Neural cell (in vitro differentiated cells): Measurements from ENCODE around the gene IMPG2. TPM values are rescaled to one million over a fixed set of nuclear protein-coding genes. Genes with fewer than 3 reads are reported as not detected.
"Not testable (repeated sequence)": the region's sequence is repeated elsewhere in the genome, so short reads cannot be mapped to it uniquely, and the experiment has no call there.

ENCODE experiments used
- H2AFZ ChIP-seq: fragments of 200-600, 300-800 bp; sonication (generic), shearing (Covaris generic); 2 replicates; pipeline ENCODE4 v1.6.0; 2014; ENCODE audit warnings: low read depth, mild to moderate bottlenecking, antibody characterized with exemption, low read length, moderate library complexity
- H3F3A ChIP-seq: fragments of 200-600 bp; shearing (Covaris generic); 2 replicates; pipeline ENCODE4 v1.6.1; 2016; ENCODE audit warnings: mild to moderate bottlenecking, moderate library complexity, mixed read lengths, antibody characterized with exemption, low read length; ENCODE audit not compliant: insufficient read depth, poor library complexity, severe bottlenecking
- H3K27ac ChIP-seq: fragments of 200-600, 300-800 bp; sonication (generic), shearing (Covaris generic); 2 replicates; pipeline ENCODE4 v1.5.1; 2014; ENCODE audit warnings: mild to moderate bottlenecking, low read length, moderate library complexity
- H3K27me3 ChIP-seq: fragments of 300-800, 200-600 bp; sonication (generic), shearing (Covaris generic); 2 replicates; pipeline ENCODE4 v1.6.0; 2014; ENCODE audit warnings: mild to moderate bottlenecking, low read depth, low read length, moderate library complexity; ENCODE audit not compliant: insufficient read depth
- H3K36me3 ChIP-seq: fragments of 300-800, 200-600 bp; sonication (generic), shearing (Covaris generic); 2 replicates; pipeline ENCODE4 v1.5.1; 2014; ENCODE audit warnings: mild to moderate bottlenecking, antibody characterized with exemption, low read length, moderate library complexity; ENCODE audit not compliant: insufficient read depth
- H3K4me2 ChIP-seq: fragments of 300-800, 200-600 bp; sonication (generic), shearing (Covaris generic); 2 replicates; pipeline ENCODE4 v1.6.0; 2014; ENCODE audit warnings: mild to moderate bottlenecking, low read length
- H3K4me3 ChIP-seq: fragments of 300-800, 200-600 bp; sonication (generic), shearing (Covaris generic); 2 replicates; pipeline ENCODE4 v1.5.1; 2014; ENCODE audit warnings: mild to moderate bottlenecking, low read length, moderate library complexity
- H3K79me2 ChIP-seq: fragments of 200-600 bp; shearing (Covaris generic); replicated peaks from 2 replicates; pipeline ENCODE4 v1.6.0; 2014; ENCODE audit warnings: mild to moderate bottlenecking, low read length, moderate library complexity; ENCODE audit not compliant: insufficient read depth
- H3K9ac ChIP-seq: fragments of 300-800, 200-600 bp; sonication (generic), shearing (Covaris generic); 2 replicates; pipeline ENCODE4 v1.6.1; 2016; ENCODE audit warnings: mild to moderate bottlenecking, low read length, mixed read lengths
- H3K9me2 ChIP-seq: fragments of 200-600 bp; shearing (Covaris generic); 2 replicates; pipeline ENCODE4 v1.6.1; 2016; ENCODE audit warnings: mild to moderate bottlenecking, low read length, mixed read lengths; ENCODE audit not compliant: insufficient read depth
- H3K9me3 ChIP-seq: fragments of 200-600, 300-800 bp; sonication (generic), shearing (Covaris generic); 2 replicates; pipeline ENCODE4 v1.6.1; 2016; ENCODE audit warnings: mild to moderate bottlenecking, mixed run types, low read length, moderate library complexity, mixed read lengths
- H4K20me1 ChIP-seq: fragments of 200-600 bp; shearing (Covaris generic); 2 replicates; pipeline ENCODE4 v1.6.1; 2016; ENCODE audit warnings: mild to moderate bottlenecking, mixed run types; ENCODE audit not compliant: insufficient read depth
- CTCF ChIP-seq: fragments of 450-650 bp; IDR thresholded peaks from 2 replicates; pipeline ENCODE4 v1.5.1; 2014; ENCODE audit warnings: antibody characterized with exemption, mild to moderate bottlenecking, moderate library complexity; ENCODE audit not compliant: poor library complexity, severe bottlenecking
- EP300 ChIP-seq: fragments of 450-650 bp; conservative IDR thresholded peaks from 2 replicates; pipeline ENCODE4 v1.6.1; 2014; ENCODE audit warnings: antibody characterized with exemption, mild to moderate bottlenecking, moderate library complexity; ENCODE audit not compliant: poor library complexity, severe bottlenecking
- EZH2 ChIP-seq: fragments of 200-600, 300-800 bp; shearing (Covaris generic), sonication (generic); IDR thresholded peaks from 2 replicates; pipeline ENCODE4 v1.6.1; 2014; ENCODE audit warnings: antibody characterized with exemption, low read length, borderline replicate concordance, mild to moderate bottlenecking; ENCODE audit not compliant: insufficient read depth, poor library complexity, severe bottlenecking
- MXI1 ChIP-seq: fragments of 450-650 bp; conservative IDR thresholded peaks from 2 replicates; pipeline ENCODE4 v1.6.1; 2014; ENCODE audit warnings: antibody characterized with exemption, mild to moderate bottlenecking; ENCODE audit not compliant: poor library complexity, severe bottlenecking
- POLR2AphosphoS5 ChIP-seq: IDR thresholded peaks from 2 replicates; pipeline ENCODE4 v1.6.1; 2012
- RAD21 ChIP-seq: fragments of 450-650 bp; conservative IDR thresholded peaks from 2 replicates; pipeline ENCODE4 v1.6.1; 2014; ENCODE audit warnings: antibody characterized with exemption, mild to moderate bottlenecking, moderate library complexity
- REST ChIP-seq: IDR thresholded peaks from 2 replicates; pipeline ENCODE4 v1.6.1; 2012; ENCODE audit warnings: borderline replicate concordance
- SMC3 ChIP-seq: fragments of 450-650 bp; conservative IDR thresholded peaks from 2 replicates; pipeline ENCODE4 v1.6.1; 2014; ENCODE audit warnings: antibody characterized with exemption, mild to moderate bottlenecking, moderate library complexity; ENCODE audit not compliant: poor library complexity
- TAF1 ChIP-seq: IDR thresholded peaks from 2 replicates; pipeline ENCODE4 v1.6.1; 2012; ENCODE audit warnings: low read depth
- polyA plus RNA-seq: library from polyadenylated mRNA; depleted of rRNA; stranded (reverse); fragments of >200 nt; gene quantifications from 2 replicates; pipeline ENCODE4 v1.2.3, GENCODE V29; 2014

IMPG2 gene
- polyA plus RNA-seq, 1 donor from 2014 or later, result 6.3 TPM

GRCh38 chr3:101310978-101311375 is 9.4 kb downstream of the IMPG2 start:
- no peak overlapping the region for H3K9ac ChIP-seq
- TF ChIP-seq POLR2AphosphoS5, result no peak
- no peak for TF ChIP-seq TAF1
- no peak for TF ChIP-seq SMC3
- TF ChIP-seq EZH2, result no peak
- TF ChIP-seq MXI1, result no peak
- no peak for TF ChIP-seq RAD21
- TF ChIP-seq EP300, result no peak
- TF ChIP-seq CTCF, result no peak
- TF ChIP-seq REST, result no peak
- no peaks in the 10 kb centered on the region for H3F3A ChIP-seq
- no peaks in the 10 kb centered on the region for H3K9me2 ChIP-seq
- H3K4me3 ChIP-seq, result no peak overlapping the region
- no peaks in the 10 kb centered on the region for H3K79me2 ChIP-seq
- no peak overlapping the region for H2AFZ ChIP-seq
- H3K27ac ChIP-seq, result no peak overlapping the region
- H3K4me2 ChIP-seq, result no peak overlapping the region
- H3K27me3 ChIP-seq, result no peaks in the 10 kb centered on the region
- no peaks in the 10 kb centered on the region for H3K9me3 ChIP-seq
- no peaks in the 10 kb centered on the region for H4K20me1 ChIP-seq
- no peaks in the 10 kb centered on the region for H3K36me3 ChIP-seq

GRCh38 chr3:101308147-101308772 is 12.1 kb downstream of the IMPG2 start:
- not testable (repeated sequence) for H3K9ac ChIP-seq, H2AFZ ChIP-seq, H3K27me3 ChIP-seq, H3K9me3 ChIP-seq, H3K27ac ChIP-seq, H3K79me2 ChIP-seq, H3K36me3 ChIP-seq, H3K9me2 ChIP-seq, H3K4me2 ChIP-seq, H3K4me3 ChIP-seq, H3F3A ChIP-seq, H4K20me1 ChIP-seq

GRCh38 chr3:101303836-101304235 is 16.5 kb downstream of the IMPG2 start:
- Histone ChIP-seq H3K27ac (no peak overlapping the region), H3K36me3 (no peaks in the 10 kb centered on the region), H3K9me3 (no peaks in the 10 kb centered on the region), H4K20me1 (no peaks in the 10 kb centered on the region), H3K27me3 (no peaks in the 10 kb centered on the region), H3K79me2 (no peaks in the 10 kb centered on the region), H3K4me2 (no peak overlapping the region), H3F3A (no peaks in the 10 kb centered on the region), H3K9ac (no peak overlapping the region), H2AFZ (no peak overlapping the region), H3K9me2 (no peaks in the 10 kb centered on the region), H3K4me3 (no peak overlapping the region)
- TF ChIP-seq SMC3 (no peak), TAF1 (no peak), EP300 (no peak), MXI1 (no peak), CTCF (no peak), POLR2AphosphoS5 (no peak), RAD21 (no peak), EZH2 (no peak), REST (no peak)
